AG04449 (cell line): Measurements from ENCODE around the gene PROSER3.

Experiments
- CTCF ChIA-PET: fragments of 350-600 bp; formaldehyde crosslinking; extraction: SDS; loops from one replicate; lab custom pipeline; 2021; ENCODE audit warnings: antibody characterized with exemption; lab: Yijun Ruan, JAX
- POLR2A ChIA-PET: fragments of 400-600, 350-600 bp; formaldehyde crosslinking; extraction: SDS; loops from one replicate; lab custom pipeline; 2020; ENCODE audit warnings: antibody characterized with exemption, inconsistent platforms; lab: Yijun Ruan, JAX
- DNase-seq: peaks from one replicate; pipeline ENCODE4 v3.0.0-alpha.2; 2010; ENCODE audit warnings: low read depth, low spot score
- H3K4me3 ChIP-seq: 2 replicates; pipeline ENCODE4 v1.5.1; 2011; ENCODE audit warnings: low read depth, mild to moderate bottlenecking, control low read depth, low read length
- TF ChIP-seq, protein P1 (sequence below): IDR thresholded peaks from one replicate; pipeline ENCODE4 v1.5.1; 2011; ENCODE audit warnings: mild to moderate bottlenecking, moderate library complexity, low read length, control low read depth, inconsistent platforms; ENCODE audit not compliant: insufficient read depth; ENCODE audit errors: missing control alignments

PROSER3 gene

GRCh38 chr19:35731779-35732405 is 26.1 kb upstream of the PROSER3 start:
- no peak for DNase-seq
- POLR2A ChIA-PET = interaction anchor here (1.5 kb wide), 1 partner anchor 14 kb away, joined by 3 read pairs; the partner anchor contains the start of gene PSENEN
- TF ChIP-seq, protein P1, sequence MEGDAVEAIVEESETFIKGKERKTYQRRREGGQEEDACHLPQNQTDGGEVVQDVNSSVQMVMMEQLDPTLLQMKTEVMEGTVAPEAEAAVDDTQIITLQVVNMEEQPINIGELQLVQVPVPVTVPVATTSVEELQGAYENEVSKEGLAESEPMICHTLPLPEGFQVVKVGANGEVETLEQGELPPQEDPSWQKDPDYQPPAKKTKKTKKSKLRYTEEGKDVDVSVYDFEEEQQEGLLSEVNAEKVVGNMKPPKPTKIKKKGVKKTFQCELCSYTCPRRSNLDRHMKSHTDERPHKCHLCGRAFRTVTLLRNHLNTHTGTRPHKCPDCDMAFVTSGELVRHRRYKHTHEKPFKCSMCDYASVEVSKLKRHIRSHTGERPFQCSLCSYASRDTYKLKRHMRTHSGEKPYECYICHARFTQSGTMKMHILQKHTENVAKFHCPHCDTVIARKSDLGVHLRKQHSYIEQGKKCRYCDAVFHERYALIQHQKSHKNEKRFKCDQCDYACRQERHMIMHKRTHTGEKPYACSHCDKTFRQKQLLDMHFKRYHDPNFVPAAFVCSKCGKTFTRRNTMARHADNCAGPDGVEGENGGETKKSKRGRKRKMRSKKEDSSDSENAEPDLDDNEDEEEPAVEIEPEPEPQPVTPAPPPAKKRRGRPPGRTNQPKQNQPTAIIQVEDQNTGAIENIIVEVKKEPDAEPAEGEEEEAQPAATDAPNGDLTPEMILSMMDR = no peak
- CTCF ChIA-PET = interaction anchor here (1.0 kb wide), 1 partner anchor 12 kb away, joined by 3 read pairs; no protein-coding TSS in a partner anchor
- H3K4me3 ChIP-seq = no peak overlapping the region

- CTCF ChIA-PET = interaction anchor here (1.0 kb wide), 1 partner anchor 13 kb away, joined by 3 read pairs; no protein-coding TSS in a partner anchor
- no peak overlapping the region for H3K4me3 ChIP-seq
- DNase-seq = no peak
- TF ChIP-seq, protein P1 = no peak
- POLR2A ChIA-PET = no interaction called here
Observed at GRCh38 chr19:35732540-35733179, 25.3 kb upstream of the PROSER3 start.

DNA sequence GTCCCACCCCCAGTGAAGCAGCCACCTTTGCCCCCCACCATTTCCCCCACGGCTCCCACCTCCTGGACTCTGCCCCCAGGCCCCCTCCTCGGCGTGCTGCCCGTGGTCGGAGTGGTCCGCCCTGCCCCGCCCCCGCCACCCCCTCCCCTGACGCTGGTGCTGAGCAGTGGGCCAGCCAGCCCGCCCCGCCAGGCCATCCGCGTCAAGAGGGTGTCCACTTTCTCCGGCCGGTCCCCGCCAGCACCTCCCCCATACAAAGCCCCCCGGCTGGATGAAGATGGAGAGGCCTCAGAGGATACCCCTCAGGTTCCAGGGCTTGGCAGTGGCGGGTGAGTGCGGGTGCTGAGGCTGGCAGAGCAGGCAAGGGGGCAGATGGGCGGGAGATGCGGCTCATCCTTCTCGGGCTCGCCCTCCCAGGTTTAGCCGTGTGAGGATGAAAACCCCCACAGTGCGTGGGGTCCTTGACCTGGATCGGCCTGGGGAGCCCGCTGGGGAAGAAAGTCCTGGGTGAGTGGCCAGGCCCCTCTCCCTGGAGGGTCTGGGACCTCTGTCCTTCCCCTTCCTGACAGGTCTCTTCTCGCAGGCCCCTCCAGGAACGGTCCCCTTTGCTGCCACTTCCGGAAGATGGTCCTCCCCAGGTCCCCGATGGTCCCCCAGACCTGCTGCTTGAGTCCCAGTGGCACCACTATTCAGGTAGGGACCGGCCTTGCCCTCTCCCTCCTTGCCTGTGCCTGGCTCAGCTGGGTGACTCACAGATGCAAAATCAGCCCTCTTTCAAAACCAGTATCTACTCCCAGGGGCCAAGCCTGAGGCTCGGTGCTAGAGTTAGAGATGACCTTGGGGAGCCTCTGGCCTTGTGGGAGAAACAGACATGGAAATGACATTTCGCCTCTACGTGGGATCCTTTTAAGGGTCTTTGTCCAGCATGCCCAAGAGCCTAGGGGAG is 24.5 kb upstream of the PROSER3 start:
- no peak overlapping the region for H3K4me3 ChIP-seq
- ChIA-PET POLR2A (no interaction called here), CTCF (no interaction called here)
- TF ChIP-seq, protein P1 = no peak
- DNase-seq = no peak

- POLR2A ChIA-PET = no interaction called here
- no peak for DNase-seq
- CTCF ChIA-PET = no interaction called here
Observed at GRCh38 chr19:35734273-35734672, 23.7 kb upstream of the PROSER3 start.

GRCh38 chr19:35734889-35735288 is 23.1 kb upstream of the PROSER3 start:
- CTCF ChIA-PET = no interaction called here
- no peak for DNase-seq
- POLR2A ChIA-PET = no interaction called here
- no peak overlapping the region for H3K4me3 ChIP-seq
- TF ChIP-seq, protein P1 = no peak

More at GRCh38 chr19:35734273-35734672, 23.7 kb upstream of the PROSER3 start:
- TF ChIP-seq, protein P1 = no peak
- no peak overlapping the region for H3K4me3 ChIP-seq
